Right cardiac atrium (tissue), 5 donors: ENCODE results near the gene SPACA4. TPM values are rescaled to one million over a fixed set of nuclear protein-coding genes. Genes with fewer than 3 reads are reported as not detected.
A peak's percentile ranks its signal among the peaks of the same experiment; 100 is the strongest.
"Not testable (repeated sequence)": the region's sequence is repeated elsewhere in the genome, so short reads cannot be mapped to it uniquely, and the experiment has no call there.

Experiments
- ATAC-seq, 2 donors: fragments of 200-7000 bp; cut with Tn5 transposase; one replicate each; pipeline versions ENCODE4 v1.8.0 to v1.9.1; 2020; ENCODE audit warnings: moderate library complexity in 2 of 2, mild to moderate bottlenecking in 1 of 2
- DNase-seq, 3 donors: peaks; one replicate each; pipeline ENCODE4 v3.0.0-alpha.2; 2020
- H3K27ac ChIP-seq: one replicate; pipeline ENCODE4 v1.5.1; 2013; ENCODE audit warnings: mild to moderate bottlenecking, low read length, control low read depth, moderate library complexity
- H3K27me3 ChIP-seq: one replicate; pipeline ENCODE4 v1.6.1; 2013; ENCODE audit not compliant: control insufficient read depth, insufficient read depth
- H3K4me1 ChIP-seq: one replicate; pipeline ENCODE4 v1.6.1; 2013; ENCODE audit warnings: low read length; ENCODE audit not compliant: control insufficient read depth, insufficient read depth
- H3K4me3 ChIP-seq: one replicate; pipeline ENCODE4 v1.5.1; 2013; ENCODE audit warnings: low read length, control low read depth
- H3K9me3 ChIP-seq: one replicate; pipeline ENCODE4 v1.6.1; 2013; ENCODE audit warnings: low read length; ENCODE audit not compliant: control insufficient read depth
- WGBS: extraction: QIAGEN DNeasy Blood & Tissue Kit; methylation state at CpG from one replicate; pipeline ENCODE4 v1.1.7; 2013; 5-methylcytosine and 5-hydroxymethylcytosine counted together
- intact Hi-C, 4 donors: fragments of 100-400 bp; cut with DNase I; formaldehyde crosslinking; loops; one replicate each; pipeline versions ENCODE4 v1.11.0 to v1.14.0; 2022 to 2023
- polyA plus RNA-seq: library from polyadenylated mRNA; stranded (reverse); fragments of 200-250 nt; gene quantifications from one replicate; pipeline ENCODE4 v1.2.3, GENCODE V29; 2013
- total RNA-seq, 4 donors: library from RNA; stranded (reverse); fragmentation: NEBNext Ultra II Directional; extraction: Animal tissue kit (Norgen Biotek cat#: 25700); gene quantifications; one replicate each; pipeline ENCODE4 v1.2.1, GENCODE V29; 2021
- donor health status: healthy with polysubstance abuse.
- donor health status: DM: no; HTN: yes; CAD: no.
- donor health status: DM: no; HTN: no; CAD: no.
- donor health status: DM: no; HTN: yes; CAD: no; lungs with severe emphysema.
- donor health status: DM: yes; HTN: yes; CAD: no.

Gene SPACA4
- total and polyA plus RNA-seq, 5 donors, result not detected

- intact Hi-C loops, result no loop called here
- 52% methylated on average over 48 of the region's 48 CpGs for WGBS
- DNase-seq (peak; percentile 76 to 88 (median 88)), ATAC-seq (peak; percentile 37 to 54)
- Histone ChIP-seq H3K4me1 (peaks cover 4% of the 10 kb centered on the region), H3K9me3 (no peaks in the 10 kb centered on the region), H3K27me3 (no peaks in the 10 kb centered on the region), H3K4me3 (no peak overlapping the region), H3K27ac (peak overlapping the region; percentile 86)
Measured at GRCh38 chr19:48629599-48630295, 23.2 kb downstream of the SPACA4 start.

- peak overlapping the region; percentile 86 for H3K27ac ChIP-seq
- ATAC-seq, result peak; percentile 32 to 44
- 14% methylated on average over 47 of the region's 47 CpGs for WGBS
- H3K27me3 ChIP-seq, result no peaks in the 10 kb centered on the region
- H3K4me1 ChIP-seq, result peaks cover 7% of the 10 kb centered on the region
- DNase-seq, result peak; percentile 88 to 96 (median 94)
- no peak overlapping the region for H3K4me3 ChIP-seq
- intact Hi-C loops, result no loop called here
- no peaks in the 10 kb centered on the region for H3K9me3 ChIP-seq
Measured at GRCh38 chr19:48630296-48631063, 23.9 kb downstream of the SPACA4 start.

GRCh38 chr19:48631225-48631624 lies 24.7 kb downstream of the SPACA4 start:
- H3K27ac ChIP-seq, result peak overlapping the region; percentile 86
- H3K27me3 ChIP-seq, result no peaks in the 10 kb centered on the region
- ATAC-seq, result no peak
- H3K4me1 ChIP-seq, result peaks cover 7% of the 10 kb centered on the region
- no peak overlapping the region for H3K4me3 ChIP-seq
- no peaks in the 10 kb centered on the region for H3K9me3 ChIP-seq
- WGBS, result 56% methylated on average over 3 of the region's 3 CpGs
- intact Hi-C loops, result no loop called here
- no peak for DNase-seq

GRCh38 chr19:48632286-48632685 lies 25.7 kb downstream of the SPACA4 start:
- H3K27me3 ChIP-seq, intact Hi-C loops, ATAC-seq, DNase-seq, H3K4me3 ChIP-seq, H3K4me1 ChIP-seq, H3K9me3 ChIP-seq, H3K27ac ChIP-seq: not testable (repeated sequence)
- WGBS, result 91% methylated on average over 11 of the region's 11 CpGs

GRCh38 chr19:48632692-48633147 lies 26.2 kb downstream of the SPACA4 start:
- ATAC-seq (no peak), DNase-seq (peak in 1 of 3 donors; percentile 44)
- intact Hi-C loops, result no loop called here
- Histone ChIP-seq H3K4me3 (no peak overlapping the region), H3K27ac (no peak overlapping the region), H3K4me1 (peaks cover 7% of the 10 kb centered on the region), H3K9me3 (no peaks in the 10 kb centered on the region), H3K27me3 (no peaks in the 10 kb centered on the region)

GRCh38 chr19:48633148-48634035 lies 26.9 kb downstream of the SPACA4 start:
- Histone ChIP-seq H3K4me1 (peaks cover 7% of the 10 kb centered on the region), H3K27me3 (no peaks in the 10 kb centered on the region), H3K9me3 (no peaks in the 10 kb centered on the region), H3K4me3 (no peak overlapping the region), H3K27ac (peak overlapping the region; percentile 73)
- 72% methylated on average over 22 of the region's 22 CpGs for WGBS
- intact Hi-C loops, result no loop called here
- no peak for ATAC-seq
- peak; percentile 38 to 71 (median 68) for DNase-seq

GRCh38 chr19:48634036-48634342 lies 27.4 kb downstream of the SPACA4 start:
- peaks cover 7% of the 10 kb centered on the region for H3K4me1 ChIP-seq
- 44% methylated on average over 7 of the region's 7 CpGs for WGBS

GRCh38 chr19:48634424-48635262 lies 28.1 kb downstream of the SPACA4 start:
- Histone ChIP-seq H3K4me3 (peak overlapping the region; percentile 57), H3K9me3 (no peaks in the 10 kb centered on the region), H3K27ac (peak overlapping the region; percentile 95), H3K27me3 (no peaks in the 10 kb centered on the region), H3K4me1 (peaks cover 7% of the 10 kb centered on the region)
- DNase-seq, result peak; percentile 97 to 99 (median 99)
- intact Hi-C loops, result no loop called here
- WGBS, result 7% methylated on average over 37 of the region's 37 CpGs
- ATAC-seq, result peak; percentile 57 to 63

More at GRCh38 chr19:48634036-48634342, 27.4 kb downstream of the SPACA4 start:
- H3K27ac ChIP-seq, result peak overlapping the region; percentile 73
- DNase-seq, result no peak
- H3K4me3 ChIP-seq, result peak overlapping the region; percentile 6
- H3K9me3 ChIP-seq, result no peaks in the 10 kb centered on the region
- intact Hi-C loops, result no loop called here
- no peaks in the 10 kb centered on the region for H3K27me3 ChIP-seq
- ATAC-seq, result no peak

GRCh38 chr19:48635263-48635965 lies 28.9 kb downstream of the SPACA4 start:
- Histone ChIP-seq H3K4me3 (peak overlapping the region; percentile 57), H3K27ac (peak overlapping the region; percentile 95), H3K27me3 (no peaks in the 10 kb centered on the region), H3K9me3 (no peaks in the 10 kb centered on the region), H3K4me1 (peaks cover 7% of the 10 kb centered on the region)
- 2% methylated on average over 67 of the region's 67 CpGs for WGBS
- ATAC-seq, result peak; percentile 36 to 42
- peak; percentile 65 to 91 (median 90) for DNase-seq
- intact Hi-C loops, result no loop called here
